Neural progenitor cell (in vitro differentiated cells): ENCODE results near the gene GAS6.

ENCODE experiments used
- EZH2 ChIP-seq: fragments of 200-600 bp; sonication (generic); IDR thresholded peaks from 2 replicates; pipeline ENCODE4 v1.6.1; 2017; ENCODE audit warnings: antibody characterized with exemption, mild to moderate bottlenecking, moderate library complexity
- TF ChIP-seq, protein P1 (sequence below): fragments of 200-600 bp; sonication (generic); IDR thresholded peaks from 2 replicates; pipeline ENCODE4 v1.5.1; 2017; ENCODE audit warnings: antibody characterized with exemption, mild to moderate bottlenecking

DNA sequence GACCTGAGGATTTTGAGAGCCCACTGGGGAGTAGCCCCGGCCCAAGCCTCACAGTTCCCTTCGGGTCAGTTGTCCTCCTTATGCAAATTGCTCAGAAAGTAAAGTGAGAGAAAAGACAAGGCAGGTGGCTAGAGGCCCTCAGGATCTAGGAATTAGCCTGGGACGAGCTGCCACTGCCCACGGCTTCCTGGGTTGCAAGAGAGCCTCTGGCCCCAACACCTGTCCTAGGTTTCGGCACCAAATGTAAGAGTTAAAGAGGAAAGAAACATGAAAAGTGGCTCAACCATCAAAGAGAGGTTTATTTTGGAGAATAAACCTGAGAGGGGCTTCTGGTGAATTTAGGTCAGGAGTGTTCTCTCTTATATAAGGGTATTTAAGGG, 79.2 kb downstream of the GAS6 start:
- TF ChIP-seq, protein P1, sequence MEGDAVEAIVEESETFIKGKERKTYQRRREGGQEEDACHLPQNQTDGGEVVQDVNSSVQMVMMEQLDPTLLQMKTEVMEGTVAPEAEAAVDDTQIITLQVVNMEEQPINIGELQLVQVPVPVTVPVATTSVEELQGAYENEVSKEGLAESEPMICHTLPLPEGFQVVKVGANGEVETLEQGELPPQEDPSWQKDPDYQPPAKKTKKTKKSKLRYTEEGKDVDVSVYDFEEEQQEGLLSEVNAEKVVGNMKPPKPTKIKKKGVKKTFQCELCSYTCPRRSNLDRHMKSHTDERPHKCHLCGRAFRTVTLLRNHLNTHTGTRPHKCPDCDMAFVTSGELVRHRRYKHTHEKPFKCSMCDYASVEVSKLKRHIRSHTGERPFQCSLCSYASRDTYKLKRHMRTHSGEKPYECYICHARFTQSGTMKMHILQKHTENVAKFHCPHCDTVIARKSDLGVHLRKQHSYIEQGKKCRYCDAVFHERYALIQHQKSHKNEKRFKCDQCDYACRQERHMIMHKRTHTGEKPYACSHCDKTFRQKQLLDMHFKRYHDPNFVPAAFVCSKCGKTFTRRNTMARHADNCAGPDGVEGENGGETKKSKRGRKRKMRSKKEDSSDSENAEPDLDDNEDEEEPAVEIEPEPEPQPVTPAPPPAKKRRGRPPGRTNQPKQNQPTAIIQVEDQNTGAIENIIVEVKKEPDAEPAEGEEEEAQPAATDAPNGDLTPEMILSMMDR, result no peak
- TF ChIP-seq EZH2, result no peak
